ENCODE measurements around the gene VASH2.
"Not testable (repeated sequence)": the region's sequence is repeated elsewhere in the genome, so short reads cannot be mapped to it uniquely, and the experiment has no call there.

The VASH2 gene

GRCh38 chr1:212957546-212957945 lies 7.2 kb downstream of the VASH2 start:
- no peak for DNase-seq (ENCODE audit: low read depth)

- no peak for DNase-seq (ENCODE audit: low read depth)
Measured at GRCh38 chr1:212958175-212958574, 7.8 kb downstream of the VASH2 start.

GRCh38 chr1:212959266-212960220 lies 9.2 kb downstream of the VASH2 start:
- DNase-seq (ENCODE audit: low read depth), result no peak

GRCh38 chr1:212960932-212961331 lies 10.6 kb downstream of the VASH2 start:
- no peak for DNase-seq (ENCODE audit: low read depth)

GRCh38 chr1:212962509-212962908 lies 12.2 kb downstream of the VASH2 start:
- no peak for DNase-seq (ENCODE audit: low read depth)

- DNase-seq (ENCODE audit: low read depth), result no peak
Measured at GRCh38 chr1:212964102-212964501, 13.8 kb downstream of the VASH2 start.

GRCh38 chr1:212964993-212965392 lies 14.7 kb downstream of the VASH2 start:
- not testable (repeated sequence) for DNase-seq (ENCODE audit: low read depth)

- no peak for DNase-seq (ENCODE audit: low read depth)
Measured at GRCh38 chr1:212966616-212967015, 16.3 kb downstream of the VASH2 start.

GRCh38 chr1:212967801-212968200 lies 17.5 kb downstream of the VASH2 start:
- peak; percentile 58 for DNase-seq (ENCODE audit: low read depth)

- no peak for DNase-seq (ENCODE audit: low read depth)
Measured at GRCh38 chr1:212968368-212968863, 18.1 kb downstream of the VASH2 start.

- no peak for DNase-seq (ENCODE audit: low read depth)
Measured at GRCh38 chr1:212970085-212970484, 19.7 kb downstream of the VASH2 start.

GRCh38 chr1:212971312-212971711 lies 21.0 kb downstream of the VASH2 start:
- DNase-seq (ENCODE audit: low read depth), result no peak

- DNase-seq (ENCODE audit: low read depth), result no peak
Measured at GRCh38 chr1:212973426-212973825, 23.1 kb downstream of the VASH2 start.

- no peak for DNase-seq (ENCODE audit: low read depth)
Measured at GRCh38 chr1:212973899-212974298, 23.6 kb downstream of the VASH2 start.

GRCh38 chr1:212974711-212975110 lies 24.4 kb downstream of the VASH2 start:
- no peak for DNase-seq (ENCODE audit: low read depth)

- peak; percentile 73 for DNase-seq (ENCODE audit: low read depth)
Measured at GRCh38 chr1:212975111-212975918, 25.0 kb downstream of the VASH2 start.

- DNase-seq (ENCODE audit: low read depth), result no peak
Measured at GRCh38 chr1:212976586-212976985, 26.2 kb downstream of the VASH2 start.

- DNase-seq (ENCODE audit: low read depth), result no peak
Measured at GRCh38 chr1:212977781-212978645, 27.7 kb downstream of the VASH2 start.

- no peak for DNase-seq (ENCODE audit: low read depth)
Measured at GRCh38 chr1:212979340-212980122, 29.2 kb downstream of the VASH2 start.

- DNase-seq (ENCODE audit: low read depth), result peak; percentile 21
Measured at GRCh38 chr1:212980123-212980785, 29.9 kb downstream of the VASH2 start.
